GF-D8 (cell line): ENCODE results near the gene SPTBN4.
"Not testable (repeated sequence)": the region's sequence is repeated elsewhere in the genome, so short reads cannot be mapped to it uniquely, and the experiment has no call there.

Source experiments
- DNase-seq: peaks from one replicate; lab custom pipeline; 2025; lab: John Stamatoyannopoulos, UW

The SPTBN4 gene

GRCh38 chr19:40466985-40467734 is at the start of gene SPTBN4:
SPTBN4 (plus strand) TSS chr19:40467001; CDS start chr19:40472622, 5,621 bp downstream.
- DNase-seq, result no peak

- no peak for DNase-seq
Observed at GRCh38 chr19:40417643-40417981, 49.2 kb upstream of the SPTBN4 start.

- no peak for DNase-seq
Observed at GRCh38 chr19:40418040-40418439, 48.8 kb upstream of the SPTBN4 start.

- no peak for DNase-seq
Observed at GRCh38 chr19:40419066-40419612, 47.7 kb upstream of the SPTBN4 start.

GRCh38 chr19:40419780-40420179 is 47.0 kb upstream of the SPTBN4 start:
- DNase-seq, result no peak

GRCh38 chr19:40420451-40420765 is 46.4 kb upstream of the SPTBN4 start:
- no peak for DNase-seq

GRCh38 chr19:40420766-40421765 is 45.7 kb upstream of the SPTBN4 start:
- DNase-seq, result peak; percentile 72

GRCh38 chr19:40421993-40422747 is 44.6 kb upstream of the SPTBN4 start:
- DNase-seq, result no peak

- DNase-seq, result no peak
Observed at GRCh38 chr19:40422748-40423566, 43.8 kb upstream of the SPTBN4 start.

- DNase-seq, result no peak
Observed at GRCh38 chr19:40423938-40424337, 42.9 kb upstream of the SPTBN4 start.

GRCh38 chr19:40424637-40425449 is 42.0 kb upstream of the SPTBN4 start:
- DNase-seq, result no peak

- DNase-seq, result peak; percentile 98
Observed at GRCh38 chr19:40425450-40426287, 41.1 kb upstream of the SPTBN4 start, which contains the start of gene SERTAD1. SERTAD1 (minus strand) TSS chr19:40425992; CDS start chr19:40423546, 2,446 bp downstream.

GRCh38 chr19:40428197-40428596 is 38.6 kb upstream of the SPTBN4 start:
- not testable (repeated sequence) for DNase-seq

GRCh38 chr19:40430242-40430641 is 36.6 kb upstream of the SPTBN4 start:
- not testable (repeated sequence) for DNase-seq

- DNase-seq, result no peak
Observed at GRCh38 chr19:40431698-40432097, 35.1 kb upstream of the SPTBN4 start.

- DNase-seq, result not testable (repeated sequence)
Observed at GRCh38 chr19:40432760-40433159, 34.0 kb upstream of the SPTBN4 start.

GRCh38 chr19:40433391-40434216 is 33.2 kb upstream of the SPTBN4 start:
- peak; percentile 16 for DNase-seq

- no peak for DNase-seq
Observed at GRCh38 chr19:40438284-40438683, 28.5 kb upstream of the SPTBN4 start.
